AG09309 (cell line): ENCODE measurements around the gene PCNX2.
A peak's percentile ranks its signal among the peaks of the same experiment; 100 is the strongest.

Source experiments
- DNase-seq: peaks from one replicate; pipeline ENCODE4 v3.0.0-alpha.2; 2010; ENCODE audit warnings: low read depth
- H3K4me3 ChIP-seq: 2 replicates; pipeline ENCODE4 v1.5.1; 2011; ENCODE audit warnings: mild to moderate bottlenecking, low read depth, low read length, moderate library complexity; ENCODE audit not compliant: control insufficient read depth
- CTCF ChIP-seq: IDR thresholded peaks from 2 replicates; pipeline ENCODE4 v1.5.1; 2011; ENCODE audit warnings: mild to moderate bottlenecking, low read depth, low read length, inconsistent platforms; ENCODE audit not compliant: insufficient read depth, control insufficient read depth; ENCODE audit errors: missing control alignments

Gene PCNX2

GRCh38 chr1:233244183-233244582 is 51.3 kb downstream of the PCNX2 start:
- peak; percentile 65 for DNase-seq
- no peak for TF ChIP-seq CTCF
- H3K4me3 ChIP-seq: no peak overlapping the region

- no peak for DNase-seq
- no peak overlapping the region for H3K4me3 ChIP-seq
- TF ChIP-seq CTCF: no peak
Measured at GRCh38 chr1:233242827-233243483, 52.6 kb downstream of the PCNX2 start.

GRCh38 chr1:233241759-233242158 is 53.8 kb downstream of the PCNX2 start:
- no peak for DNase-seq
- H3K4me3 ChIP-seq: no peak overlapping the region
- TF ChIP-seq CTCF: no peak

GRCh38 chr1:233240829-233241682 is 54.5 kb downstream of the PCNX2 start:
- H3K4me3 ChIP-seq: no peak overlapping the region
- no peak for DNase-seq
- peak; percentile 71 for TF ChIP-seq CTCF

- peak; percentile 16 for DNase-seq
- no peak overlapping the region for H3K4me3 ChIP-seq
- no peak for TF ChIP-seq CTCF
Measured at GRCh38 chr1:233240371-233240770, 55.2 kb downstream of the PCNX2 start.

- no peak for DNase-seq
- TF ChIP-seq CTCF: no peak
Measured at GRCh38 chr1:233238884-233239431, 56.6 kb downstream of the PCNX2 start.

More at GRCh38 chr1:233238884-233239431, 56.6 kb downstream of the PCNX2 start:
- no peak overlapping the region for H3K4me3 ChIP-seq
